Measurements from ENCODE around the gene GDPD1.
A peak's percentile ranks its signal among the peaks of the same experiment; 100 is the strongest.
"Not testable (repeated sequence)": the region's sequence is repeated elsewhere in the genome, so short reads cannot be mapped to it uniquely, and the experiment has no call there.

The GDPD1 gene

DNA sequence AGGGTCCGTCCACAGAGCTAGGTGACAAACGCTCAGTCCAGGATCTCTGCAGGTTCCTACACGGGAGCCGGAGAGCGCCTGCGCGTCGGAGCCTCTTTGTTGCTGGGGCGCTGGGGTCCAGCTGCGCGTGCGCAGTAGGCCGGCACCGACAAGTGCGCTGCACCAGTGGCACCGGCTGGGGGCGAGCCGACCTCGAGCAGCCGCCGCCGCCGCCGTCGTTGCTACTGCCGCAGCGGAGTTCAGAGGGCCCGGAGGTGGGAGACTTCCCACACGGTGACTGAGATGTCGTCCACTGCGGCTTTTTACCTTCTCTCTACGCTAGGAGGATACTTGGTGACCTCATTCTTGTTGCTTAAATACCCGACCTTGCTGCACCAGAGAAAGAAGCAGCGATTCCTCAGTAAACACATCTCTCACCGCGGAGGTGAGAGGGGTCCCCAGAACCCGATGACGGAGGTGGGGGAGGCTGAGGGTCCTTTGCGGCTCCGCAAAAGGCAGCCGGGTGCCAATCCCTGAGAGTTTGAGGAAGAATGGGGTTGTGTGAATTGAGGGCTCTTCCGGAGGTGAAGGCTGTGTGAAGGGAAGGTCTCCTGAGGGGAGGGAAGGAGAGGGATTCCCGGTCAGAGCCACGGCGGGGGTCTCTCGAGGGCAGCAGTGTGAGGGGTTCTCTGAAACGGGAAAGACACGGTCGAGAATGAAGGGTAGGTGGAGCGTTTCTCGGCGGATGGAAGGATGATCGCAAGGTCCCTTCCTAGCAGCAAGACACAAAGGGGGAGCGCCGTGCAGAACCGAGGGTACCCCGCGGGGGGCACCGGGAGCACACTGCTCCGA, at the start of gene GDPD1:
Gene GDPD1 (plus strand): TSS at position 184 of the 831 bp plus-strand sequence. CDS start 99 bp downstream, at position 283.
- Histone ChIP-seq H2AFZ (ENCODE audit: low read length, unreplicated experiment) (peak within 1 kb of the TSS; percentile 99), H3K4me3 (ENCODE audit: low read depth, low read length) (peak within 1 kb of the TSS; percentile 93), H3K27me3 (ENCODE audit: insufficient read depth, low read length) (no peaks in the 10 kb centered on the region), H3K27ac (ENCODE audit: low read depth, low read length) (no peak within 1 kb of the TSS), H3K79me2 (ENCODE audit: control insufficient read depth, insufficient read depth, low read length, unreplicated experiment) (no peaks in the 10 kb centered on the region), H3K4me1 (ENCODE audit: control insufficient read depth, insufficient read depth, low read length, unreplicated experiment) (peaks cover 13% of the 10 kb centered on the region), H3K36me3 (ENCODE audit: insufficient read depth, low read length) (no peaks in the 10 kb centered on the region)

GRCh38 chr17:59172436-59173004, 47.8 kb upstream of the GDPD1 start:
- H3K79me2 ChIP-seq (ENCODE audit: control insufficient read depth, insufficient read depth, low read length, unreplicated experiment), result peaks cover 24% of the 10 kb centered on the region
- no peak overlapping the region for H3K27ac ChIP-seq (ENCODE audit: low read depth, low read length)
- H3K27me3 ChIP-seq (ENCODE audit: insufficient read depth, low read length), result no peaks in the 10 kb centered on the region
- H3K4me3 ChIP-seq (ENCODE audit: low read depth, low read length), result no peak overlapping the region
- peaks cover 5% of the 10 kb centered on the region for H3K4me1 ChIP-seq (ENCODE audit: control insufficient read depth, insufficient read depth, low read length, unreplicated experiment)
- H3K36me3 ChIP-seq (ENCODE audit: insufficient read depth, low read length), result peaks cover 24% of the 10 kb centered on the region
- no peak overlapping the region for H2AFZ ChIP-seq (ENCODE audit: low read length, unreplicated experiment)

DNA sequence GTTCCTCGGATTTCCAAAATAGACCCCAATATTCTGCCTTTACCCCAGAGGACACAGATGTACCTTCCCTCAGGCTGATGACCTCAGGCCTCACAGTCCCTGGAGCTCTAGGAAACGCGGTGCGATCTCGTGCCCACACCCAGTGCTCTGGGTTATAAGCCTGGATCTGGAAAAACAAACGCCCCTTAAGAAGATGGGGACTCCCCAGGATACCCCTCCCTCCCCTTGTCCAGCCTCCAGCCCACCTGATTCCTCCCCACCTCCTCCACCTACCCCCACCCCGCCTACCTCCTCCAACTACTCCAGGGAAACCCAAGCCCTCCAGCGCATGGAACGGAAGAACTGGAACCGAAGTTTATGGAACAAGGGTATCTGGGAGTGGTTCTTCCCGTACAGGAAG, 45.6 kb upstream of the GDPD1 start:
- Histone ChIP-seq H3K27me3 (ENCODE audit: insufficient read depth, low read length) (no peaks in the 10 kb centered on the region), H3K4me3 (ENCODE audit: low read depth, low read length) (no peak overlapping the region), H3K4me1 (ENCODE audit: control insufficient read depth, insufficient read depth, low read length, unreplicated experiment) (no peaks in the 10 kb centered on the region), H3K79me2 (ENCODE audit: control insufficient read depth, insufficient read depth, low read length, unreplicated experiment) (peaks cover 11% of the 10 kb centered on the region), H3K27ac (ENCODE audit: low read depth, low read length) (no peak overlapping the region), H3K36me3 (ENCODE audit: insufficient read depth, low read length) (peaks cover 24% of the 10 kb centered on the region), H2AFZ (ENCODE audit: low read length, unreplicated experiment) (no peak overlapping the region)

- Histone ChIP-seq H3K79me2 (ENCODE audit: control insufficient read depth, insufficient read depth, low read length, unreplicated experiment) (peaks cover 13% of the 10 kb centered on the region), H3K4me1 (ENCODE audit: control insufficient read depth, insufficient read depth, low read length, unreplicated experiment) (no peaks in the 10 kb centered on the region), H3K36me3 (ENCODE audit: insufficient read depth, low read length) (peaks cover 24% of the 10 kb centered on the region), H3K4me3 (ENCODE audit: low read depth, low read length) (no peak overlapping the region), H3K27ac (ENCODE audit: low read depth, low read length) (no peak overlapping the region), H3K27me3 (ENCODE audit: insufficient read depth, low read length) (no peaks in the 10 kb centered on the region), H2AFZ (ENCODE audit: low read length, unreplicated experiment) (no peak overlapping the region)
Measured at GRCh38 chr17:59175076-59175475, 45.2 kb upstream of the GDPD1 start.

DNA sequence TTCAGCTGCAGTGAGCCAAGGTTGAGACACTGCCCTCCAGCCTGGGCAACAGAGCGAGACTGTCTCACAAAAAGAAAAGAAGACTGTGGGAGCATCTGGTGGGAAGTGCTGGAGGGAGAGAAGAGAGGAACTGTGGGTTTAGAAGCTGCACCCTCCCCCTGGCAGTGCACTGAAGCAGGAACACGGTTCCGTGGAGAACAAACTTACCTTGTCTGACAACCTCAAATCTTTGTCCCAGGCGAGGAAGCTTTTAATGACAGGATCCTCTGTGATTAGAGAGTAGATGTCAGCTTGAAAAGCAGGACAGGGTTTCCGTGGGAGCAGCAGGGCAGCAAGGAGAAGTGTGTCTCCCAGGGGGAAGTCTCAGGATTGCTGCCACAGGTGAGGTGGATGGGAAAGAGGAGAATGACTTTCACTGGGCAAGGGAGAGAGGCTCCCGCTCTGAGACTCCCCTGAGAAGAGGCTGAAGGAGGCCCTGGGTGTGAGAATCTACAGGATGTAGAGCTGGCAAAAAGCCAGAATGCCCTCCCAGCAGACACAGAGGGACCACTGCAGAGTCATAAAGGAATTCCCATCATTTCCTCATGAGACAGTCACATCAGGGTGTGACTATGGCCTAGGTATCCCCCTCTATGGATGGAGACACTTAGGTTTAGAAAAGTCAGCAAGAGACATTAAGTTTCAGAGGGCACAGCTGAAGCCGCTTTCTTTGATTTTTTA, 41.9 kb upstream of the GDPD1 start:
- Histone ChIP-seq H3K4me1 (ENCODE audit: control insufficient read depth, insufficient read depth, low read length, unreplicated experiment) (no peaks in the 10 kb centered on the region), H3K79me2 (ENCODE audit: control insufficient read depth, insufficient read depth, low read length, unreplicated experiment) (peaks cover 13% of the 10 kb centered on the region), H3K27me3 (ENCODE audit: insufficient read depth, low read length) (no peaks in the 10 kb centered on the region), H2AFZ (ENCODE audit: low read length, unreplicated experiment) (no peak overlapping the region), H3K27ac (ENCODE audit: low read depth, low read length) (no peak overlapping the region), H3K36me3 (ENCODE audit: insufficient read depth, low read length) (peaks cover 8% of the 10 kb centered on the region), H3K4me3 (ENCODE audit: low read depth, low read length) (no peak overlapping the region)

GRCh38 chr17:59179601-59180000, 40.7 kb upstream of the GDPD1 start:
- not testable (repeated sequence) for H3K36me3 ChIP-seq (ENCODE audit: insufficient read depth, low read length); H3K27me3 ChIP-seq (ENCODE audit: insufficient read depth, low read length); H3K4me1 ChIP-seq (ENCODE audit: control insufficient read depth, insufficient read depth, low read length, unreplicated experiment); H3K4me3 ChIP-seq (ENCODE audit: low read depth, low read length); H2AFZ ChIP-seq (ENCODE audit: low read length, unreplicated experiment); H3K27ac ChIP-seq (ENCODE audit: low read depth, low read length)
- peaks cover 12% of the 10 kb centered on the region for H3K79me2 ChIP-seq (ENCODE audit: control insufficient read depth, insufficient read depth, low read length, unreplicated experiment)

- Histone ChIP-seq H3K27me3 (ENCODE audit: insufficient read depth, low read length) (no peaks in the 10 kb centered on the region), H3K4me1 (ENCODE audit: control insufficient read depth, insufficient read depth, low read length, unreplicated experiment) (no peaks in the 10 kb centered on the region), H3K27ac (ENCODE audit: low read depth, low read length) (no peak overlapping the region), H3K79me2 (ENCODE audit: control insufficient read depth, insufficient read depth, low read length, unreplicated experiment) (peaks cover 9% of the 10 kb centered on the region), H2AFZ (ENCODE audit: low read length, unreplicated experiment) (no peak overlapping the region), H3K36me3 (ENCODE audit: insufficient read depth, low read length) (peaks cover 3% of the 10 kb centered on the region; the same call in 1 of the 2 replicates), H3K4me3 (ENCODE audit: low read depth, low read length) (no peak overlapping the region)
Measured at GRCh38 chr17:59180626-59181025, 39.7 kb upstream of the GDPD1 start.

- H3K4me3 ChIP-seq (ENCODE audit: low read depth, low read length), result no peak overlapping the region
- no peaks in the 10 kb centered on the region for H3K4me1 ChIP-seq (ENCODE audit: control insufficient read depth, insufficient read depth, low read length, unreplicated experiment)
- H3K36me3 ChIP-seq (ENCODE audit: insufficient read depth, low read length), result peaks cover 3% of the 10 kb centered on the region; the same call in 1 of the 2 replicates
- H2AFZ ChIP-seq (ENCODE audit: low read length, unreplicated experiment), result no peak overlapping the region
- no peak overlapping the region for H3K27ac ChIP-seq (ENCODE audit: low read depth, low read length)
- H3K79me2 ChIP-seq (ENCODE audit: control insufficient read depth, insufficient read depth, low read length, unreplicated experiment), result peaks cover 9% of the 10 kb centered on the region
- no peaks in the 10 kb centered on the region for H3K27me3 ChIP-seq (ENCODE audit: insufficient read depth, low read length)
Measured at GRCh38 chr17:59181481-59181880, 38.8 kb upstream of the GDPD1 start.

DNA sequence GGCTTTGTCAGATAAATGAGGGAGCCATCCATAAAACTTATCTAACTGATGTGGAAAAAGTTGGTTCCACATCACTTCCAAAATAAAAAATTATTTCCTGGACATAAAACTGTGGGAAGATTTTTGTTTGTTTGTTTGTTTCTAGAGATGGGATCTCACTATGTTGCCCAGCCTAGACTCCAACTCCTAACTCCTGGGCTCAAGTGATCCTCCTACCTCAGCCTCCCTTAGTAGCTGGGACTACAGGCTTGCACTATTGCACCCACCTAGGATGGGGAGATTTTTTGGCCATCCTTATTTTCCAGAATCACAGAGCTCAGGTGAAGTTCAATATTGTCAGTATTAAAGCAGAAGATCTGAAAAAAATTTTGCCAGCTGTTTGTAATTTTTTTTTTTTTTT, 34.3 kb upstream of the GDPD1 start:
- Histone ChIP-seq H3K27ac (ENCODE audit: low read depth, low read length) (no peak overlapping the region), H3K4me1 (ENCODE audit: control insufficient read depth, insufficient read depth, low read length, unreplicated experiment) (no peaks in the 10 kb centered on the region), H3K4me3 (ENCODE audit: low read depth, low read length) (no peak overlapping the region), H3K79me2 (ENCODE audit: control insufficient read depth, insufficient read depth, low read length, unreplicated experiment) (no peaks in the 10 kb centered on the region), H2AFZ (ENCODE audit: low read length, unreplicated experiment) (no peak overlapping the region), H3K27me3 (ENCODE audit: insufficient read depth, low read length) (no peaks in the 10 kb centered on the region), H3K36me3 (ENCODE audit: insufficient read depth, low read length) (peaks cover 3% of the 10 kb centered on the region; the same call in 1 of the 2 replicates)

GRCh38 chr17:59186850-59187249, 33.5 kb upstream of the GDPD1 start:
- H3K27ac ChIP-seq (ENCODE audit: low read depth, low read length), result no peak overlapping the region
- no peaks in the 10 kb centered on the region for H3K4me1 ChIP-seq (ENCODE audit: control insufficient read depth, insufficient read depth, low read length, unreplicated experiment)
- H3K36me3 ChIP-seq (ENCODE audit: insufficient read depth, low read length), result peaks cover 8% of the 10 kb centered on the region; the same call in 1 of the 2 replicates
- H3K79me2 ChIP-seq (ENCODE audit: control insufficient read depth, insufficient read depth, low read length, unreplicated experiment), result no peaks in the 10 kb centered on the region
- no peak overlapping the region for H3K4me3 ChIP-seq (ENCODE audit: low read depth, low read length)
- no peaks in the 10 kb centered on the region for H3K27me3 ChIP-seq (ENCODE audit: insufficient read depth, low read length)
- H2AFZ ChIP-seq (ENCODE audit: low read length, unreplicated experiment), result no peak overlapping the region

All from ACC112 (cell line).